Spleen (tissue), 7 donors: ENCODE measurements around the gene KPNA1.

Source experiments
- POLR2A ChIP-seq, 3 donors: fragments of 450-650 bp; IDR thresholded peaks; one replicate each; pipeline ENCODE4 v1.5.1; 2017; ENCODE audit warnings: antibody characterized with exemption in 3 of 3, mild to moderate bottlenecking in 1 of 3
- POLR2AphosphoS5 ChIP-seq, 3 donors: sonication (generic); formaldehyde crosslinking; IDR thresholded peaks; one replicate each; pipeline ENCODE4 v1.5.1; 2017; ENCODE audit warnings: antibody characterized with exemption in 3 of 3
- TF ChIP-seq, protein P1 (sequence below), 11 experiments: fragments of 200-600 bp in 7 of 11; fragments of 450-650 bp in 4 of 11; sonication (generic) in 4 of 11; IDR thresholded peaks in 8 of 11; conservative IDR thresholded peaks in 3 of 11; 1 replicate in 7 of 11; 2 replicates in 4 of 11; pipeline versions ENCODE4 v1.4.0 to v1.8.0; 2016 to 2021; ENCODE audit warnings: antibody characterized with exemption in 11 of 11, inconsistent platforms in 4 of 11, mild to moderate bottlenecking in 1 of 11
- donor health status: DM: no; HTN: no; CAD: no; lungs with moderate emphysema.
- donor health status: DM: no; HTN: no; CAD: no.
- donor health status: DM: no; HTN: no; CAD: no.

DNA sequence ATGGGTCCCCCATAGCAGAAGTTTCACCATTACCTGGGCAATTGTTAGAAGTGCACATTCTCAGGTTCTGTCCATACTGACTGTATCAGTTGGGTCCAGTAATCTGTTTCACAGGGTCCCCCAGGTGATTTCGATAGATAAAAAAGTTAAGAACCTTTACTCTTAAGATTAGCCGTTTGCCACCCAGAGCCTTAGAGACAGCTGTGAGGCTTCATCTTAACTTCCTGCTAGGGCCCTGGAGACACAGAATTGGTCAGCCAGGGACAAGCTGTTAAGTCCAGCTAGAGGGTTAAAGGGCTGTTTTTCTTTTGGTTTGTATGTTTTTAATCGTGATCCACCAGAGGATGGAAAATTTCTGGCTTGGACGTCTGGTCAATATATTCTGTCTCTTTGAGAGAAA is 124.1 kb downstream of the KPNA1 start:
- TF ChIP-seq, protein P1, sequence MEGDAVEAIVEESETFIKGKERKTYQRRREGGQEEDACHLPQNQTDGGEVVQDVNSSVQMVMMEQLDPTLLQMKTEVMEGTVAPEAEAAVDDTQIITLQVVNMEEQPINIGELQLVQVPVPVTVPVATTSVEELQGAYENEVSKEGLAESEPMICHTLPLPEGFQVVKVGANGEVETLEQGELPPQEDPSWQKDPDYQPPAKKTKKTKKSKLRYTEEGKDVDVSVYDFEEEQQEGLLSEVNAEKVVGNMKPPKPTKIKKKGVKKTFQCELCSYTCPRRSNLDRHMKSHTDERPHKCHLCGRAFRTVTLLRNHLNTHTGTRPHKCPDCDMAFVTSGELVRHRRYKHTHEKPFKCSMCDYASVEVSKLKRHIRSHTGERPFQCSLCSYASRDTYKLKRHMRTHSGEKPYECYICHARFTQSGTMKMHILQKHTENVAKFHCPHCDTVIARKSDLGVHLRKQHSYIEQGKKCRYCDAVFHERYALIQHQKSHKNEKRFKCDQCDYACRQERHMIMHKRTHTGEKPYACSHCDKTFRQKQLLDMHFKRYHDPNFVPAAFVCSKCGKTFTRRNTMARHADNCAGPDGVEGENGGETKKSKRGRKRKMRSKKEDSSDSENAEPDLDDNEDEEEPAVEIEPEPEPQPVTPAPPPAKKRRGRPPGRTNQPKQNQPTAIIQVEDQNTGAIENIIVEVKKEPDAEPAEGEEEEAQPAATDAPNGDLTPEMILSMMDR (IDR thresholded peaks at IDR 0.05 in 8 of 11, conservative IDR thresholded peaks at IDR 0.05 in 3 of 11) = no peak
- TF ChIP-seq POLR2AphosphoS5 (IDR thresholded peaks at IDR 0.05) (peak in 1 of 3 donors; percentile 30), POLR2A (IDR thresholded peaks at IDR 0.05) (no peak)
